ENCODE measurements around the gene LRRIQ1.
"Not testable (repeated sequence)": the region's sequence is repeated elsewhere in the genome, so short reads cannot be mapped to it uniquely, and the experiment has no call there.

Gene LRRIQ1, protein sequence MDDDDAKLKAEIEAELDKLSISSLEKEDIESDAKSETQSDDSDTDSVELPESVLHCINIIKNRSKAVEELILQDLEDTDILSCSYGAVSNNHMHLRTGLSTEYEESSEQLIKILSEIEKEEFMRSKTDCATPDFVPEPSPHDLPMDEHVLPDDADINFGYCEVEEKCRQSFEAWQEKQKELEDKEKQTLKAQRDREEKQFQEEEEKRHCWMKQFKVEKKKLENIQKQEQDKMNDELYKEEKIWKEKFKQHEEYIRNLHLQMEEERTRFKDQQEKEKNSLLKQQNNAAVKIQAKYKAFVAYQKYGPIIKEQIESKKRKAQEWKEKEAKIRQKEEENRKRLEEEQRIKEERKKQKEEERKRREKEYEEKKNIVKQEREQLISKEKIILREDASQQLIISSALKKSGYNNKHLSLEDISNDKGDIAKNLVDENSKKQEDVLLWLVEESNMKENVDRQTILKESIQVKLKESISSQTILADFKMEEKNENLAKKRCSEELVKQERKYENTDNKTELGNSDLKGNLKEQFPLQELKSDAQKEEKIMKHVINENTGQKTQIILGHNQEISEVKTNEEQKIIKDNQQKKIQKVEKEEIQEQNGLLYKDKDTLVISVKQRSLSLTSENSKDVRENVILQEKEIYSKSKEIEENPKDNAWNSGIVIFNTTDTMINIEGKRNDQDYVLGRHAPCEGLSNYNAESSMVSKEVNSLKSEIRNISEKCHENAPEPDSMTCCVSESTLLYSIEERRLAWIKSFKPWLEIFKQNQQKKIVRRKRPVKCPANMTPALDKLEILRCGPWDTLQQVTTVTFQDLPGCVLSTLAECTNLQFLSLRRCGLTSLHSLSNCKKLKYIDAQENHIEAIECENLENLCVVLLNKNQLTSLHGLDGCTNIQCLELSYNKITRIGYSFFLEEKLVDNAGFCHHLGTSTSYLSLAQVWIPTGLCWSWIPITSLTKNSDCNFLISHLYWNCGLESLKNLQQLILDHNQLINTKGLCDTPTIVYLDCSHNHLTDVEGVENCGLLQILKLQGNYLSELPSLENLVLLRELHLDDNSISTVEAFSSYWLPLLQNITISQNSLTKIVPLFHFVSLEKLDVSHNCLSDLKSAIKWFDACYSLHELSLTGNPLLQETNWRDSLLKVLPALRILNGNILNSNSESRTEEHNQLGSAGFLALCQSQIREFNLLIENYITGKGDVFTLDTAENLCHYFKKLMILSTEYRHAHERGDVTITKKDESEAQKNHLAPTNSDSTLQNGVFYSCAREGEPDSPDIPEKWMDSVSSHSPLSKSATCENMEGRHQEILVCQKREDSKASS (N-terminal part only)

GRCh38 chr12:85036234-85036707 is at the start of gene LRRIQ1, which contains the start of gene TSPAN19:
LRRIQ1 (plus strand) TSS chr12:85036351; CDS start chr12:85038177, 1,826 bp downstream.
TSPAN19 (minus strand) TSS chr12:85036277; CDS start chr12:85029946, 6,331 bp downstream.
- DNase-seq (ENCODE audit: low read depth in 2 of 2) = no peak

DNA sequence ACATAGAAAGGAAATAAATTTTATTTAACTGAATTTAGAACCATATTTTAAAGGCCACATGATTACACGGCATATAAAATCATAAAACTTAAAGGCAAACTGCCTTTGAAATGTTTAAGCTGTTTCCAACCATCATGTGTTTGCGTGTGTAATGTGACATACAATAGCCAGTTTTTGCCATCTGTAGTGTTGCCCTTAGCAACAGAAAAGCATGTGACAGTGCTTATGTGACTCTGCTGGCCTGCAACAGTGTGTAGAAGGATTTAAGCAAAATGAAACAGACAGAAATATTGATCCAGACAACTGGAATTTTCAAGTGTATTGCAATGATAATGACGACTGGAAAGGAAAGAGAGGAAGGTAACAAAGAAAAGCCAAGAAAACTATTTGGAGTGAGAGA is 49.6 kb upstream of the LRRIQ1 start:
- DNase-seq (ENCODE audit: low read depth in 2 of 2) = no peak

- no peak for DNase-seq (ENCODE audit: low read depth in 2 of 2)
Measured at GRCh38 chr12:84994426-84994825, 41.7 kb upstream of the LRRIQ1 start.

DNA sequence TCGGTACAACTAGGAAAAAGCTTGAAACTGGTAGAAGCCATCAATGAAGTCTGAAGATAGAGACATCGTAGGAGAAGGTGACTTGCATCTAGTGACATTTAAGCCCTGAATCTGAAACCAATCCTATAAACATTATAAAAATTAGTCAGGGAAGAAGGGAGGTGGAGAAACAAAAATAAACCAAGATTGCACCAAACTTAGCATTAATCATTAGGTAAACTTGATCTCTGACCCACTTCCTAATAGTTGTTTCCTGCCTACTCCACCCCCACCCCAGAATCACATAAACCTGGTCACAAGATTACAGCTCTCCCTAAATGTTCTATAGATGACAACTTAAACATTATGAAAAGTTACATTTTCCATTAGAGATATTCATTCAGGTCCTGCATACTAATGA is 40.5 kb upstream of the LRRIQ1 start:
- DNase-seq (ENCODE audit: low read depth in 2 of 2) = no peak

GRCh38 chr12:84996759-84997158 is 39.4 kb upstream of the LRRIQ1 start:
- no peak for DNase-seq (ENCODE audit: low read depth in 2 of 2)

GRCh38 chr12:84998341-84998740 is 37.8 kb upstream of the LRRIQ1 start:
- DNase-seq (ENCODE audit: low read depth in 2 of 2) = no peak

DNA sequence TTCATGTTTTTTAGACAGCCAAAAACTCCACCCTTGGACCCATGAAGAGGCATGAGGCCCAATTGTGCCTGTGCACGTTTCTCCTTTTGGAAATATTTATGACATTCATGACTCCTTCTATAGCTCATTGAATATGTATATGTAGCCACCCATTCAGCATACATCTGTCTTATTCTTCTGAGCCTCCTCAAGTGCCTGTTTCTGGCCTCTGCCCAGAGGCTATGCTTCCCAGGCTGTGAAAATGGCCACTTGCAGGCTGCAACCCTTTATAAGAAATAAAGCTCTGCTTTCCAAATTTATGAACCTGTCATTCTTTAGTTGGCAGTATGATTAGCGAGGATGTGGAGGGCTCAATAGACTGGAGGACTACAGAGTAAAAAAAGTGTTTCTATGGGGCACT is 35.4 kb upstream of the LRRIQ1 start:
- no peak for DNase-seq (ENCODE audit: low read depth in 2 of 2)

DNA sequence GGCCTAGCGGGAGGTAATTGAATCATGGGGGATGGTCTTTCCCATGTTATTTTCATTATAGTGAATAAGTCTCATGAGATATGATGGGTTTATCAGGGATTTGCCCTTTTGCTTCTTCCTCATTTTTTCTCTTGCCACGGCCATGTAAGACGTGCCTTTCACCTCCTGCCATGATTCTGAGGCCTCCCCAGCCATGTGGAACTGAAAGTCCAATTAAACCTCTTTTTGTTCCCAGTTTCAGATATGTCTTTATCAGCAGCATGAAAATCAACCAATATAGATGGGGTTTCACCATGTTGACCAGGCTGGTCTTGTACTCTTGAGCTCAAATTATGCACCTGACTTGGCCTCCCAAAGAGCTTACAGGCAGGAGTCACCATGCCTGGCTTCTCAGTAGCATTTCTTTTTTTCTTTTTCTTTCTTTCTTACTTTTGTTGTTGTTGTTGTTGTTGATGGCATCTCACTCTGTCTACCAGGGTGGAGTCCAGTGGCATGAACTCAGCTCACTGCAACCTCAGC is 33.3 kb upstream of the LRRIQ1 start:
- no peak for DNase-seq (ENCODE audit: low read depth in 2 of 2)

GRCh38 chr12:85004204-85004603 is 31.9 kb upstream of the LRRIQ1 start:
- DNase-seq (ENCODE audit: low read depth in 2 of 2) = no peak

- DNase-seq (ENCODE audit: low read depth in 2 of 2) = not testable (repeated sequence)
Measured at GRCh38 chr12:85005047-85005446, 31.1 kb upstream of the LRRIQ1 start.

- no peak for DNase-seq (ENCODE audit: low read depth in 2 of 2)
Measured at GRCh38 chr12:85005615-85006014, 30.5 kb upstream of the LRRIQ1 start.

- no peak for DNase-seq (ENCODE audit: low read depth in 2 of 2)
Measured at GRCh38 chr12:85006206-85006605, 29.9 kb upstream of the LRRIQ1 start.

DNA sequence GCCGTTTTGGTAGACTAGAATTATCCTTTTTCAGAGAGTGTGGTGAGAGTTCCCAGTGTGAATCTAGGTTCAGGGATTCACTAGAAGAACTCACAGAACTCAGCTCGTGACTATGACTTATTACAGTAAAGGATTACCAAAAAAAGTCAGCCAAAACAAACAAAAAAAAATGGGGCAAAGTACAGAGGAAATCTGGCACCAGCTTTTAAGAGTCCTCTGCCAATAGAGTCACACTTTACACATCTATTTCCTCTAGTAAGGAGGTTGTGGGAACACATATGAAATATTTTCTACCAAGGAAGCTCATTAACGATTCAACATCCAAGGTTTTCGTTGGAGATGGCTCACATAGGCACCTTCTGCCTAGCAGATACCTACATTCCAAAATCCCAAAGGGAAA is 28.3 kb upstream of the LRRIQ1 start:
- no peak for DNase-seq (ENCODE audit: low read depth in 2 of 2)

DNA sequence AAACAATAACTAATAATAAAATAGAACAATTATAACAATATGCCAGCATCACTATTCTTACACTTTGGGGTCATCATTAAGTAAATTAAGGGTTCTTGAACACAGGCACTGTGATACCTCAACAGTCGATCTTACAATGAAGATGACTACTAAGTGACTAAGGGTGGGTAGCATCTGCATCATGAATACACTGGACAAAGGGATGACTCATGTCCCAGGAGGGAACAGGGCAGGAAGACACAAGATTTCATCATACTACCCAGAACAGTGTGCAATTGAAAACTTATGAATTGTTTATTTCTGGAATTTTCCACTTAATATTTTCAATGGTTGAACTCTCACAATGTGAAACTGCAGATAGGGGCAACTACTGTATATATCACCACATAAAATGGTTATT is 19.7 kb upstream of the LRRIQ1 start:
- DNase-seq (ENCODE audit: low read depth in 2 of 2) = no peak

- DNase-seq (ENCODE audit: low read depth in 2 of 2) = no peak
Measured at GRCh38 chr12:85017133-85017532, 19.0 kb upstream of the LRRIQ1 start.

- no peak for DNase-seq (ENCODE audit: low read depth in 2 of 2)
Measured at GRCh38 chr12:85017618-85018017, 18.5 kb upstream of the LRRIQ1 start.

DNA sequence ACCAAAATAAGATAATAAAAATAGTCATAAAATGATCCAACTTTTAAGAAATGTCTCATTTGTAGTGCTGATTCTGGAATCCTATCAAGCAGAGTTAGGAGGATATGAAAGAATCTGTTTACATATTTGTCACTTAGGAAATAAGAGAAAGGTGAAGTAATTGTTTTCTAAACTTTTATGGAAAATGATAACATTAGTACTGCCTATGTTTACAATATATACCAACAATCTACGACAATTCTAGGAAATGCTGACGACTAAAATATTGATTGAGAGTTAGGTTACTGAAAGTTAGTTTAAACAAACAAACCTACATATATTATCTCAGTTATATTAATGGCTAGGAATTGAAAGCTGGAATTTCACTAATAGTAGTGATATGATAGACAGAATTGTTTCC is 18.1 kb upstream of the LRRIQ1 start:
- DNase-seq (ENCODE audit: low read depth in 2 of 2) = no peak

GRCh38 chr12:85029456-85029855 is 6.7 kb upstream of the LRRIQ1 start:
- no peak for DNase-seq (ENCODE audit: low read depth in 2 of 2)

GRCh38 chr12:85036733-85037132 is 582 bp downstream of the LRRIQ1 start:
- DNase-seq (ENCODE audit: low read depth in 2 of 2) = no peak

GRCh38 chr12:85041395-85041794 is 5.2 kb downstream of the LRRIQ1 start:
- no peak for DNase-seq (ENCODE audit: low read depth in 2 of 2)

GRCh38 chr12:85043829-85044228 is 7.7 kb downstream of the LRRIQ1 start:
- no peak for DNase-seq (ENCODE audit: low read depth in 2 of 2)

Measured in stimulated activated CD8-positive, alpha-beta memory T cell treated with anti-CD3 and anti-CD28 coated beads, Interleukin-7, amount 100 ng/mL, for 4 hours (primary cell).